OCI-LY1 (cell line): ENCODE measurements around the gene CACNA1D.

Source experiments
- H2AFZ ChIP-seq: fragments of 200-600 bp; sonication (generic), shearing (Covaris generic); 2 replicates; pipeline ENCODE4 v1.6.0; 2014; ENCODE audit warnings: antibody characterized with exemption, mild to moderate bottlenecking, low read length
- H3F3A ChIP-seq: fragments of 200-600 bp; sonication (generic), shearing (Covaris generic); 2 replicates; pipeline ENCODE4 v1.6.0; 2014; ENCODE audit warnings: mild to moderate bottlenecking, antibody characterized with exemption, low read length, moderate library complexity; ENCODE audit not compliant: insufficient read depth
- H3K27ac ChIP-seq: fragments of 200-600 bp; sonication (generic); 2 replicates; pipeline ENCODE4 v1.5.1; 2014; ENCODE audit warnings: low read length, mixed run types, mild to moderate bottlenecking, low read depth; ENCODE audit not compliant: poor library complexity, severe bottlenecking
- H3K27me3 ChIP-seq: fragments of 200-600 bp; sonication (generic); 2 replicates; pipeline ENCODE4 v1.6.0; 2014; ENCODE audit warnings: antibody characterized with exemption, mild to moderate bottlenecking, low read length, moderate library complexity; ENCODE audit not compliant: insufficient read depth
- H3K36me3 ChIP-seq: fragments of 200-600 bp; sonication (generic); 2 replicates; pipeline ENCODE4 v1.6.1; 2014; ENCODE audit warnings: mild to moderate bottlenecking, antibody characterized with exemption, low read length, moderate library complexity, mixed read lengths; ENCODE audit not compliant: insufficient read depth
- H3K4me1 ChIP-seq: fragments of 200-600 bp; sonication (generic); 2 replicates; pipeline ENCODE4 v1.5.1; 2014; ENCODE audit warnings: mild to moderate bottlenecking, low read length, moderate library complexity; ENCODE audit not compliant: insufficient read depth, severe bottlenecking
- H3K4me2 ChIP-seq: fragments of 200-600 bp; sonication (generic), shearing (Covaris generic); 2 replicates; pipeline ENCODE4 v1.6.1; 2014; ENCODE audit warnings: low read length
- H3K4me3 ChIP-seq: fragments of 200-600 bp; sonication (generic); 2 replicates; pipeline ENCODE4 v1.5.1; 2014; ENCODE audit warnings: low read length, low read depth, mild to moderate bottlenecking, mixed read lengths; ENCODE audit not compliant: poor library complexity, severe bottlenecking
- H3K79me2 ChIP-seq: fragments of 200-600 bp; shearing (Covaris generic); 2 replicates; pipeline ENCODE4 v1.6.1; 2016; ENCODE audit warnings: mixed run types, low read length, mixed read lengths; ENCODE audit not compliant: insufficient read depth
- H3K9ac ChIP-seq: fragments of 200-600 bp; sonication (generic), shearing (Covaris generic); 2 replicates; pipeline ENCODE4 v1.6.1; 2014; ENCODE audit warnings: mild to moderate bottlenecking, low read length, mixed read lengths
- H3K9me2 ChIP-seq: fragments of 200-600 bp; sonication (generic), shearing (Covaris generic); 2 replicates; pipeline ENCODE4 v1.6.1; 2014; ENCODE audit warnings: low read depth, mild to moderate bottlenecking, low read length, mixed read lengths
- H3K9me3 ChIP-seq: fragments of 200-600 bp; shearing (Covaris generic); 2 replicates; pipeline ENCODE4 v1.6.1; 2014; ENCODE audit warnings: low read length, mixed read lengths
- H4K20me1 ChIP-seq: fragments of 200-600 bp; sonication (generic), shearing (Covaris generic); 2 replicates; pipeline ENCODE4 v1.6.0; 2016; ENCODE audit warnings: mild to moderate bottlenecking, low read length; ENCODE audit not compliant: insufficient read depth
- EZH2 ChIP-seq: fragments of 200-600 bp; sonication (generic), shearing (Covaris generic); IDR thresholded peaks from 2 replicates; pipeline ENCODE4 v1.8.0; 2017; ENCODE audit warnings: borderline replicate concordance, mixed run types, mild to moderate bottlenecking, antibody characterized with exemption, low read length, moderate library complexity, mixed read lengths
- TF ChIP-seq, protein P1 (sequence below): fragments of 200-600 bp; sonication (generic), shearing (Covaris generic); IDR thresholded peaks from 2 replicates; pipeline ENCODE4 v1.5.1; 2017; ENCODE audit warnings: mild to moderate bottlenecking, antibody characterized with exemption, low read length, moderate library complexity, mixed read lengths

CACNA1D gene

DNA sequence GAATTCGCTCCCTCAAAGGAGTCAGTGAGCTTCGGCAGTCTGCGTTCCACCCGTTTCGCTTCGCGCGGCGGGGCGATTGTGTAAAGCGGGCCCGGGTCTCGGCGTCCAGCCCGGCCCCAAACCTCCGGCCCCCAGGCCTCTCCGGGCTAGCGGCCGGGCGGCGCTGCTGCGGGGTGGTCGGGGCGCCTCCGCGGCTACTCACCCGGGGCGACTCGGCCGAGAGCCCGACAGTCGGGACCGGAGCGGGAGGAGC is 351.4 kb downstream of the CACNA1D start:
- H4K20me1 ChIP-seq: no peaks in the 10 kb centered on the region
- peak overlapping the region; percentile 45; the same call in 1 of the 2 replicates for H3K9ac ChIP-seq
- H3K4me1 ChIP-seq: peaks cover 22% of the 10 kb centered on the region
- H3F3A ChIP-seq: no peaks in the 10 kb centered on the region
- H3K27ac ChIP-seq: no peak overlapping the region
- H3K27me3 ChIP-seq: peaks cover 21% of the 10 kb centered on the region
- no peaks in the 10 kb centered on the region for H3K9me2 ChIP-seq
- no peak overlapping the region for H2AFZ ChIP-seq
- H3K4me2 ChIP-seq: peak overlapping the region; percentile 83
- H3K9me3 ChIP-seq: no peaks in the 10 kb centered on the region
- peak overlapping the region; percentile 59 for H3K4me3 ChIP-seq
- TF ChIP-seq EZH2: no peak
- TF ChIP-seq, protein P1, sequence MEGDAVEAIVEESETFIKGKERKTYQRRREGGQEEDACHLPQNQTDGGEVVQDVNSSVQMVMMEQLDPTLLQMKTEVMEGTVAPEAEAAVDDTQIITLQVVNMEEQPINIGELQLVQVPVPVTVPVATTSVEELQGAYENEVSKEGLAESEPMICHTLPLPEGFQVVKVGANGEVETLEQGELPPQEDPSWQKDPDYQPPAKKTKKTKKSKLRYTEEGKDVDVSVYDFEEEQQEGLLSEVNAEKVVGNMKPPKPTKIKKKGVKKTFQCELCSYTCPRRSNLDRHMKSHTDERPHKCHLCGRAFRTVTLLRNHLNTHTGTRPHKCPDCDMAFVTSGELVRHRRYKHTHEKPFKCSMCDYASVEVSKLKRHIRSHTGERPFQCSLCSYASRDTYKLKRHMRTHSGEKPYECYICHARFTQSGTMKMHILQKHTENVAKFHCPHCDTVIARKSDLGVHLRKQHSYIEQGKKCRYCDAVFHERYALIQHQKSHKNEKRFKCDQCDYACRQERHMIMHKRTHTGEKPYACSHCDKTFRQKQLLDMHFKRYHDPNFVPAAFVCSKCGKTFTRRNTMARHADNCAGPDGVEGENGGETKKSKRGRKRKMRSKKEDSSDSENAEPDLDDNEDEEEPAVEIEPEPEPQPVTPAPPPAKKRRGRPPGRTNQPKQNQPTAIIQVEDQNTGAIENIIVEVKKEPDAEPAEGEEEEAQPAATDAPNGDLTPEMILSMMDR: no peak
- H3K36me3 ChIP-seq: no peaks in the 10 kb centered on the region
- H3K79me2 ChIP-seq: no peaks in the 10 kb centered on the region

DNA sequence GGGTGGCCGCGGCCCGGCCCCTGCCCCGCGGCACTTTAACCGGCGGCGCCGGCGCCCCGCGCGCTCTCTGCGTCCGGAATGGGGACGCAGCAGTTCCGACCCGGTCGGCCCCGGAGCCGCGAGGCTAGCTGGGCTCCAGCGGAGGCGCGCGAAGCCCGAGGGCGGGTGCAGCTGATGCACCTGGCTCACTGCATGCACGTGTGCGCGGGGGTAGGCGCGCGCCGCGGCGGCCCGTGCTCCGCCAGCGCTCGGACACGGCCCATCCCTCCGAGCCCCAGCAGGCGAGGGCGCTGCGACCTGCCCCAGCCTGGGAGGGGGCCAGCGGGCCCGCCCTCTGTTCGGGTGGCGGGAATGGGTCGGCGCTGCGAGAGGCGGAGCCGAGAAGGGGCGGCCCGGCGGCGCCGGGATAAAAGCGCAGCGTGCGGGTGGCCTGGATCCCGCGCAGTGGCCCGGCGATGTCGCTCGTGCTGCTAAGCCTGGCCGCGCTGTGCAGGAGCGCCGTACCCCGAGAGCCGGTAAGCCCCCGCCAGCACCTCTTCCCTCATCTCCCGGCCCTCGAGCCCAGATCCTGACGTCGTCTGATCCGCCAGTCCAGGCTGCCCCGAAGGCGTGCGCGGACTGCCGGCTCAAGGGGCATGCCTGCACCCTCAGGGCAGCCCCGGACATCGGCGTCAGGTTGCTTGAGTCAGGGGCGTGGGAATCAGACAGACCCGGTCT is 351.9 kb downstream of the CACNA1D start, which contains the start of the genes CHDH and IL17RB:
Gene CHDH (minus strand): TSS at position 286 of the 717 bp plus-strand sequence. CDS start 22,411 bp downstream, outside the sequence.
Gene IL17RB (plus strand): TSS at position 435 of the 717 bp plus-strand sequence. CDS start 21 bp downstream, at position 456.
- H3K9ac ChIP-seq: peak within 1 kb of the TSS; percentile 45; the same call in 1 of the 2 replicates
- H2AFZ ChIP-seq: no peak within 1 kb of the TSS
- peak within 1 kb of the TSS; percentile 59 for H3K4me3 ChIP-seq

DNA sequence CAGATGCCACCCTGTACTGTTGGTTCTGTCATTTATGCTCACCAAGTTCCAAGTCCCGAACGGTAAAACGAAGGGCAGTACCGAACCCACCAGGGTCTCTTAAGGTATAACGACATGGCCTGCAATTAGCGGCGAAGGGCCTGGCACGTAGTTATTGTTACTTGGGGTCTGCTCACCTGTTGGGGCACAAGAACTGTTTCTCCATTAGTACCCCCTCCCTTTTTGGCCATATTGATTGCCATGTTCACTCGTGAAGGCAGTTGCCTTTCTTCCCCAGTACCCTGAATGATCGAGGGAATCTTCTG is 352.4 kb downstream of the CACNA1D start:
- Histone ChIP-seq H3K9ac (no peak overlapping the region), H3K9me3 (no peaks in the 10 kb centered on the region), H3F3A (no peaks in the 10 kb centered on the region), H3K79me2 (no peaks in the 10 kb centered on the region), H3K4me1 (peaks cover 22% of the 10 kb centered on the region), H3K4me3 (peak overlapping the region; percentile 59), H3K27me3 (peaks cover 21% of the 10 kb centered on the region), H2AFZ (no peak overlapping the region), H3K36me3 (no peaks in the 10 kb centered on the region), H3K4me2 (peak overlapping the region; percentile 83), H3K9me2 (no peaks in the 10 kb centered on the region), H3K27ac (no peak overlapping the region), H4K20me1 (no peaks in the 10 kb centered on the region)
- no peak for TF ChIP-seq EZH2
- TF ChIP-seq, protein P1: no peak

More for the DNA sequence above, 351.9 kb downstream of the CACNA1D start, which contains the start of the genes CHDH and IL17RB:
- no peaks in the 10 kb centered on the region for H3K9me3 ChIP-seq
- no peaks in the 10 kb centered on the region for H3F3A ChIP-seq
- no peaks in the 10 kb centered on the region for H4K20me1 ChIP-seq
- H3K36me3 ChIP-seq: no peaks in the 10 kb centered on the region
- H3K4me1 ChIP-seq: peaks cover 22% of the 10 kb centered on the region
- no peaks in the 10 kb centered on the region for H3K79me2 ChIP-seq
- peak within 1 kb of the TSS; percentile 83 for H3K4me2 ChIP-seq
- no peak within 1 kb of the TSS for H3K27ac ChIP-seq
- TF ChIP-seq EZH2: no peak
- TF ChIP-seq, protein P1: no peak
- peaks cover 21% of the 10 kb centered on the region for H3K27me3 ChIP-seq
- no peaks in the 10 kb centered on the region for H3K9me2 ChIP-seq
